Gastroesophageal sphincter (tissue), 4 donors: ENCODE data around the gene CYP1A1. TPM values are rescaled to one million over a fixed set of nuclear protein-coding genes. Genes with fewer than 3 reads are reported as not detected.
"Not testable (repeated sequence)": the region's sequence is repeated elsewhere in the genome, so short reads cannot be mapped to it uniquely, and the experiment has no call there.

Source experiments
- ATAC-seq: fragments of 150-250 bp; one replicate; pipeline ENCODE4 v1.9.1; 2016; ENCODE audit warnings: mild to moderate bottlenecking, moderate library complexity
- H3K27ac ChIP-seq, 4 donors: fragments of 200-600 bp; sonication (generic) in 3 of 4; 1 replicate in 3 of 4; 2 replicates in 1 of 4; pipeline ENCODE4 v1.5.1; 2016 to 2019
- H3K27me3 ChIP-seq: fragments of 200-600 bp; sonication (generic); one replicate; pipeline ENCODE4 v1.5.1; 2019
- H3K36me3 ChIP-seq, 2 donors: fragments of 200-600 bp; sonication (generic); one replicate each; pipeline ENCODE4 v1.5.1; 2019; ENCODE audit warnings: control low read depth in 1 of 2
- H3K4me1 ChIP-seq, 3 donors: fragments of 200-600 bp; sonication (generic); 1 replicate in 2 of 3; 2 replicates in 1 of 3; pipeline ENCODE4 v1.5.1; 2016 to 2019; ENCODE audit warnings: control low read depth in 2 of 3
- H3K4me3 ChIP-seq, 2 donors: fragments of 200-600 bp; sonication (generic); one replicate each; pipeline ENCODE4 v1.5.1; 2019; ENCODE audit warnings: mild to moderate bottlenecking in 1 of 2, moderate library complexity in 1 of 2
- H3K9me3 ChIP-seq, 3 donors: fragments of 200-600 bp; sonication (generic); one replicate each; pipeline ENCODE4 v1.5.1; 2017 to 2019; ENCODE audit warnings: control low read depth in 2 of 3
- CTCF ChIP-seq, 4 experiments: fragments of 200-600 bp in 2 of 4; fragments of 450-650 bp in 2 of 4; sonication (generic) in 1 of 4; IDR thresholded peaks; one replicate each; pipeline ENCODE4 v1.5.1; 2017 to 2019; ENCODE audit warnings: antibody characterized with exemption in 4 of 4, mild to moderate bottlenecking in 2 of 4, moderate library complexity in 2 of 4
- EP300 ChIP-seq: sonication (generic); formaldehyde crosslinking; IDR thresholded peaks from one replicate; pipeline ENCODE4 v1.6.1; 2017; ENCODE audit warnings: antibody characterized with exemption, mild to moderate bottlenecking
- POLR2A ChIP-seq, 2 donors: fragments of 450-650 bp; IDR thresholded peaks; one replicate each; pipeline ENCODE4 v1.6.1; 2017; ENCODE audit warnings: antibody characterized with exemption in 2 of 2, mild to moderate bottlenecking in 2 of 2, moderate library complexity in 1 of 2
- POLR2AphosphoS5 ChIP-seq: sonication (generic); formaldehyde crosslinking; IDR thresholded peaks from one replicate; pipeline ENCODE4 v1.6.1; 2017; ENCODE audit warnings: antibody characterized with exemption
- WGBS, 2 donors: methylation state at CpG; one replicate each; pipeline ENCODE4 v1.1.5; 2018; ENCODE audit warnings: low coverage in 1 of 2; 5-methylcytosine and 5-hydroxymethylcytosine counted together
- total RNA-seq, 4 donors: library from RNA; depleted of rRNA; stranded (reverse); fragments of >200 nt; gene quantifications; one replicate each; pipeline ENCODE4 v1.1.0, GENCODE V29; 2016

Gene CYP1A1
- total RNA-seq, 4 donors from 2014 or later: 0.47 to 2.2 TPM; not detected in 2

- WGBS, 2 donors: 86 to 88% methylated on average over 4 of the region's 5 CpGs
- peaks cover 26% of the 10 kb centered on the region for H3K27me3 ChIP-seq
Observed at GRCh38 chr15:74742422-74742821, 17.1 kb upstream of the CYP1A1 start.

GRCh38 chr15:74738239-74738638 lies 12.9 kb upstream of the CYP1A1 start:
- not testable (repeated sequence) for H3K36me3 ChIP-seq, H3K4me1 ChIP-seq, ATAC-seq, H3K9me3 ChIP-seq, H3K27ac ChIP-seq, H3K4me3 ChIP-seq
- WGBS, 2 donors: 44 to 49% methylated on average over 5 of the region's 5 CpGs
- peaks cover 58% of the 10 kb centered on the region for H3K27me3 ChIP-seq

More at GRCh38 chr15:74742422-74742821, 17.1 kb upstream of the CYP1A1 start:
- ATAC-seq: no peak
- Histone ChIP-seq H3K4me1 (no peaks in the 10 kb centered on the region), H3K36me3 (no peaks in the 10 kb centered on the region), H3K4me3 (no peak overlapping the region), H3K9me3 (peaks cover 0 to 9% (median 0%) of the 10 kb centered on the region in 3 donors), H3K27ac (no peak overlapping the region)
- no peak for TF ChIP-seq POLR2A (IDR thresholded peaks at IDR 0.05)
- TF ChIP-seq CTCF (IDR thresholded peaks at IDR 0.05): no peak
- TF ChIP-seq EP300: no peak
- no peak for TF ChIP-seq POLR2AphosphoS5

- Histone ChIP-seq H3K27ac (no peak overlapping the region), H3K4me1 (no peaks in the 10 kb centered on the region), H3K4me3 (no peak overlapping the region), H3K27me3 (peaks cover 72% of the 10 kb centered on the region), H3K9me3 (no peaks in the 10 kb centered on the region), H3K36me3 (no peaks in the 10 kb centered on the region)
- no peak for ATAC-seq
- WGBS, 2 donors: 91 to 92% methylated on average over 3 of the region's 3 CpGs
- TF ChIP-seq CTCF (IDR thresholded peaks at IDR 0.05): no peak
- TF ChIP-seq POLR2AphosphoS5: no peak
- no peak for TF ChIP-seq EP300
- TF ChIP-seq POLR2A (IDR thresholded peaks at IDR 0.05): no peak
Observed at GRCh38 chr15:74735305-74735704, 10.0 kb upstream of the CYP1A1 start.

GRCh38 chr15:74733269-74733668 lies 7.9 kb upstream of the CYP1A1 start:
- ATAC-seq: no peak
- 71% methylated on average over 3 of the region's 3 CpGs; no CpG with 5 or more reads in 1 of the 2 donors for WGBS, 2 donors

GRCh38 chr15:74732846-74733245 lies 7.5 kb upstream of the CYP1A1 start:
- no peak for ATAC-seq
- H3K4me1 ChIP-seq: peaks cover 0 to 2% (median 0%) of the 10 kb centered on the region in 3 donors
- H3K4me3 ChIP-seq: no peak overlapping the region
- peaks cover 78% of the 10 kb centered on the region for H3K27me3 ChIP-seq
- TF ChIP-seq POLR2A (IDR thresholded peaks at IDR 0.05) (no peak), EP300 (no peak), CTCF (IDR thresholded peaks at IDR 0.05) (no peak), POLR2AphosphoS5 (no peak)
- H3K9me3 ChIP-seq: no peaks in the 10 kb centered on the region
- no peaks in the 10 kb centered on the region for H3K36me3 ChIP-seq
- WGBS, 2 donors: 60% methylated on average over 1 of the region's 5 CpGs; no CpG with 5 or more reads in 1 of the 2 donors
- H3K27ac ChIP-seq: no peak overlapping the region

More at GRCh38 chr15:74733269-74733668, 7.9 kb upstream of the CYP1A1 start:
- no peaks in the 10 kb centered on the region for H3K9me3 ChIP-seq
- no peaks in the 10 kb centered on the region for H3K36me3 ChIP-seq
- peaks cover 74% of the 10 kb centered on the region for H3K27me3 ChIP-seq
- H3K27ac ChIP-seq: no peak overlapping the region
- TF ChIP-seq CTCF (IDR thresholded peaks at IDR 0.05) (no peak), POLR2AphosphoS5 (no peak), POLR2A (IDR thresholded peaks at IDR 0.05) (no peak), EP300 (no peak)
- H3K4me3 ChIP-seq: no peak overlapping the region
- no peaks in the 10 kb centered on the region for H3K4me1 ChIP-seq
